SH-SY5Y (cell line): ENCODE data around the gene SMCHD1.

Experiments
- GATA2 ChIP-seq: IDR thresholded peaks from 2 replicates; pipeline ENCODE4 v1.6.1; 2011; ENCODE audit warnings: mild to moderate bottlenecking, low read depth, low read length
- GATA3 ChIP-seq: IDR thresholded peaks from 2 replicates; pipeline ENCODE4 v1.6.1; 2011; ENCODE audit warnings: low read depth, mild to moderate bottlenecking, low read length, moderate library complexity

The SMCHD1 gene

GRCh38 chr18:2746274-2746673 is 90.7 kb downstream of the SMCHD1 start:
- TF ChIP-seq GATA3 (no peak), GATA2 (no peak)

GRCh38 chr18:2758309-2758708 is 102.8 kb downstream of the SMCHD1 start:
- TF ChIP-seq GATA2 (no peak), GATA3 (no peak)

DNA sequence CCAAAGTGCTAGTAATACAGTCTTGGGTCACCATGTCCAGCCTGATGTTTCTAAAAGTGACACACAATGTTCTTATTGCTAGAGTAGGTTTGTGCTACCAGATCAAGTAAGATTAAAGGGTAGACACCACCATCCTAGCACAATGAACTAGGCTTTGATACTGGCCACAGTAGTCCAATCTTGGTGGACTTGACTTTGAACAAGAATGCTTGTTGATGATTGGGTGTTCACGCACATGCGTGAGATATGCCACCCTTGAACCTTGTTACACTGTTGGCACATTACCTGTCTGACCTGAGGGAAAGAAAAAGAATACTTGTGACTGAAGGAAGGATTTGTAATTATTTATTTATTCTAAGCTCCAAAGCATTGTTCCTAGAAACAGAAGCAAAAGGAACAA is 119.1 kb downstream of the SMCHD1 start:
- no peak for TF ChIP-seq GATA3

DNA sequence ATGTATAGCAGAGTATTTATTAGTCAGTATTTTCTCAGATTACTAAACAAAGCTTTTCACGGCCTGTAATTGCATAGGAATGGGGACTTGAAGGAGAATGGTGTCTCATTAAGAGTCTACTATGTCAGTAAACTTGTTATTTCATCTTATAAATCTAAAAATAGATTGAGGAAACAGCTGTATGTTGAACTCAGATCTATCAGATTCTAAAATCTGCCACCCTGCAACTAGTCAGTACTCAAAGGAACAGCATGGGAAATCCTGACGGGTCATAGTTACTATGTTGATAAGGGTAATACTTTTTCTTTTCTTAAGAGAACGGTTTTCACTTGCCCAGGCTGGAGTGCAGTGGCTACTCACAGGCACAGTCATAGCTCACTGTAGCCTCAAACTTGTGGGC is 121.1 kb downstream of the SMCHD1 start:
- TF ChIP-seq GATA3 (no peak), GATA2 (no peak)

- TF ChIP-seq GATA3 (no peak), GATA2 (no peak)
Measured at GRCh38 chr18:2777241-2777640, 121.7 kb downstream of the SMCHD1 start.

DNA sequence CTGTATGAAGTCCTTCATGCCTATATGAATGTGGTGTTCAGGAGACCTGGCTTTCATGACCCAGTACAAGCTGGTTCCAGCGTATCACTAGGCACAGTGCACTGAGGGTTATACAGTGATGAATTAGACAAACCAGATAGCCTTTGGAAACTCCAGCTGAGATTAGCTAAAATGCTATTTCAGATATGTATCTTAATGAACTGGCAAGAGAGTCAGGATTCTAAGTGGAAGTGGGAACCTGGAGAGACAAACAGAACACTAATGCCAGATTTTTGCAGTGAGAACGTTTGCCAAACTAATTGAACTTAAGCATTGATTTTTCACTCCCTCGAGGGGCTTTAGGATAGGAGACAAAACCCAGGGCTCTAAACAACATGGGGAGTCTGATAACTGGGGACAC is 125.2 kb downstream of the SMCHD1 start:
- peak; percentile 75 for TF ChIP-seq GATA2
- TF ChIP-seq GATA3, result no peak

DNA sequence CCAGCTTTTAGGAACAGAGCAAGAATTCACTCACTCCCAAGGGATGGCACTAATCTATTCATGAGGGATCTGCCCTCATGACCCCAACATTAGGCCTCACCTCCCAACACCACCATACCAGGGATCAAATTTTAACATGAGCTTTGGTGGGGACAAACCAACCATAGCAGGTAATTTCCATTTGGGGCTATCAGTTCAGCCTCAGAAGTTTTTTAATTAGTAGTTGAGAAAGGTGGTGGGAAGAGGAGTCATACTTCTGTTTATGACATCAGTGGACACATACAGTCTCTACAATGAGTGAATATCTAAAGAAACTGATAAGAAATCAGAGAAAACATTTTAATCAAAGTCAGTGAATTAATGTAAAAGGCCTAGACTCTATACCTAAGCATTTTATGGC is 131.7 kb downstream of the SMCHD1 start:
- TF ChIP-seq GATA2 (no peak), GATA3 (no peak)

- no peak for TF ChIP-seq GATA3
Measured at GRCh38 chr18:2792395-2792794, 136.9 kb downstream of the SMCHD1 start.

GRCh38 chr18:2794159-2794558 is 138.6 kb downstream of the SMCHD1 start:
- TF ChIP-seq GATA3 (no peak), GATA2 (no peak)

GRCh38 chr18:2797951-2798350 is 142.4 kb downstream of the SMCHD1 start:
- TF ChIP-seq GATA3 (no peak), GATA2 (no peak)

DNA sequence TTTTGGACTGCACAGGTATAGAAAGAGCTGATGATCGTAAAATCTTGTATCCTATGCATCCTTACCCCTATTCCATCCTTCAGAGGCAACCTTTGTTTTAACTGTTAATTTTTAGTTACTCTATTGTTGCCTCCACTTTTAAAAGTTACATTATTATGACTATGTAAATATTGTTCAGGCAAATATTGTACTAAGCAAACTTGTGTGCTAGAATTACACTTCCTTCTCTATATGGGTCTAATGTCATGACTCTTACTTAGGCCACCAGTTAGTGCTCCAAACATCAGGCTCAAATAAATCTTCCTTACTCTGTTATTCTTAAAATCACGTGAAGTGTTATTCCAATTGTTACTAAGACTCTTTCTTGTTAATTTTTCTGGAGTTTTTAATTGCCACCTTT is 143.8 kb downstream of the SMCHD1 start:
- TF ChIP-seq GATA3, result no peak
- TF ChIP-seq GATA2, result no peak

DNA sequence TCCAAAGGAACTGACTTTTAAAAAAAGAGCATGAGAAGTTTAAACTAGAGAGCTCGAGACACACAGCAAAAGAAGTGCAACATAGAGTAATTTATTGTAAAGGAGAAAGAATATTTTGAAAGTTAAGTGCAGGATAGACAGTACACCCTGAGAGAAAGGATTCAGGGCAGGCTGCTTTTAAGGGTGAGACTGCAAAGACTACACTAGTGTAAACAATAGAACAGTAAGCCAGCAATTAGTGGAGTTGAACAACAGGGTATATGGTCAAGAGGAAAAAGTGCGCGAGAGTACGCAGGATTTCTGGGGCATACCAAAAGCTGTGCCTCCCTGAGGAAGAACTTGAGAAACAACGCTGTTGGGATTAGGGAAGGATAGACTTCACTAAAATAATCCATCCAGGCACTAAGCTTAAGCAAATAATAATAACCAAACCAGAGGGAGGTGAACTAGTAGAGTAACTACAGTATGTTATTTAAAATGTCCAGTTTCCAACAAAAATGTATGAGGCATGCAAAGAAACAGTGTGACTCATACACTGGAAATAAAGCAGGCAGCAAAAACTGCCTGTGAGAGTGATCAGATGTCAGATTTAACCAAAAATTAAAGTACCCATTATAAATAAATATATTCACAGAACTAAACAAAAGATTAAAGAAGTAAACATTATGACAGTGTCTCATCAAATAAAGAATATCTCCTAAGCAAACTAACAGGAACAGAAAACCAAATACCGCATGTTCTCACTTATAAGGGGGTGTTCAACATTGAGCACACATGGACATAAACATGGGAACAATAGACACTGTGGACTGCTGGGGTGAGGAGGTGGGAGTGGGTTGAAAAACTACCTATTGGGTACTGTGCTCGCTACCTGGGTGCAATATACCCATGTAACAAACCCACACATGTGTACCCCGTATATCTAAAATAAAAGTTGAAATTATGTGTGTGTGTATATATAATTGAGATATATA is 150.7 kb downstream of the SMCHD1 start:
- TF ChIP-seq GATA3 (no peak), GATA2 (no peak)

DNA sequence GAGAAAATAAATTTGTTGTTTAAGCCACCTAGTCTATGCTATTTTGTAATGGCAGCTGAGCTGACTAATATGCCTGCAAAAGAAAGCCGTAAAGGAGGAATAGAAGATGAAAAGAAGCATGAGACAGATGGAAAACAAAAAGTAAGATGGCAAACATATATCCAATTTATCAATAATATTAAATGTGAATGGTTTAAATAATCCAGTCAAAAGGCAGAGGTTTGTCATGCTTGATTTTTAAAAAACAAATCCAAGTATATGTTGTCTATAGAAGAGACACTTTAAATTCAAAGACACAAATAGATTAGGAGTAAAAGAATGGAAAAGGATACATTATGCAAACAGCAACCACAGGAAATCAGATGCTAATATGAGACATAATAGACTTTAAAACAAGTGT is 155.9 kb downstream of the SMCHD1 start:
- TF ChIP-seq GATA2, result no peak
- no peak for TF ChIP-seq GATA3

GRCh38 chr18:2814928-2815327 is 159.4 kb downstream of the SMCHD1 start:
- no peak for TF ChIP-seq GATA2
- TF ChIP-seq GATA3, result no peak

GRCh38 chr18:2818281-2818680 is 162.8 kb downstream of the SMCHD1 start:
- no peak for TF ChIP-seq GATA2
- TF ChIP-seq GATA3, result no peak

DNA sequence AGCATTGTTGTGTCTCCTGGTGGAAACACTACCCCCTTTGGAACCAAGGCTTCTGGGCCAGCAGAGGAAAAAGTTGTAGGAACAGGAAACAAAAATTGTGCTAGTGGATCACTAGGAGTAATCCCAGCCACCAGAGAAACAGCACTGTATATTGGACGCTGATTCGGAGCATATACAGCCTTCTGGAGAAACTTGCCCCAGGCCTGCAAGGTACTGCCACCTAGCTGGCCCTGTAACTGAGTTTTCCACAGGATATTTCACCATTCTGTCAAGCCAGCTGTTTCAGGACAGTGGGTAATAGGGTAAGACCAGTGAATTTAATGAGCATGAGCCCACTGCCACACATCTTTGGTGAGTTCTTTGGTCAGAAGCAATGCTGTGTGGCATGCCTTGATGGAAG is 166.2 kb downstream of the SMCHD1 start:
- TF ChIP-seq GATA2, result no peak
- no peak for TF ChIP-seq GATA3

- TF ChIP-seq GATA3 (no peak), GATA2 (no peak)
Measured at GRCh38 chr18:2822213-2822921, 166.8 kb downstream of the SMCHD1 start.
